MM.1S (cell line): ENCODE data around the gene MICAL2.

Source experiments
- EZH2 ChIP-seq: fragments of 300-600 bp; sonication (generic); optimal IDR thresholded peaks from 2 replicates; pipeline ENCODE3; 2017; ENCODE audit warnings: low read depth, mild to moderate bottlenecking, antibody characterized with exemption, low read length, mixed read lengths
- TF ChIP-seq, protein P1 (sequence below): fragments of 300-600 bp; sonication (generic); IDR thresholded peaks from 2 replicates; pipeline ENCODE4 v1.5.1; 2016; ENCODE audit warnings: antibody characterized with exemption, low read length, mixed read lengths

DNA sequence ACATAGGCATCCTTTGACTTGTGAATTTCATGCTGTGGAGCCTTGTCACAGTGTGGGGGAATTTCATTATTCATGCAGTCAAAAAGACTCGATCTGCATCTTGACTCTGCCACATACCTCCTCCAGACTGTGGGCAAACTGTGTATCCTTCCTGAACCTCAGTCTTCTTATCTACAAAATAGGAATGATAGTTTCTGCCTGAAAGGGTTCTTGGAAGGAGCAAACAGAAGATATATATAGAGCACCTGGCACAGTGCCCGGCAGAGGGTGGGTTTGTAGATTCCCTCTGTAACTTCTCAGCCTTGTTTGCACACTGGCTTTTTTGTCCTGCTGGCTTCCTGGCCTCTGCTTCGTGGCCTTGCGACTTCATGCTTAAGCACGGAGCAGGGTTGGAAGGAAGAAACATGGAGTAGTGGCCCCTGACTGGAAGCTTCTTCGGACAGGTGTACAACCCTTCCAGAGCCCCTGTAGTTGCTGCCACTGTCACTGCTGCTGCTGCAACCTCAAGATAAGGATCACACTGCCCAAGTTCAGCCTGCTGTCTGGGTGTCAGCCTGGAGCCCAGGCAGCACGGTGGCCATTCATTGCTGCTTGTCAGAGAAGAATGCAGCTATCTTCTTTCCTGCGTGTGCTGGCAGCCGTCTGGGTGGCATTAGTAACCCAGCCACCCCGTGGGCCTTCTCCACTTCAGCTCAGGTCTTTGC lies 106.4 kb downstream of the MICAL2 start:
- TF ChIP-seq, protein P1, sequence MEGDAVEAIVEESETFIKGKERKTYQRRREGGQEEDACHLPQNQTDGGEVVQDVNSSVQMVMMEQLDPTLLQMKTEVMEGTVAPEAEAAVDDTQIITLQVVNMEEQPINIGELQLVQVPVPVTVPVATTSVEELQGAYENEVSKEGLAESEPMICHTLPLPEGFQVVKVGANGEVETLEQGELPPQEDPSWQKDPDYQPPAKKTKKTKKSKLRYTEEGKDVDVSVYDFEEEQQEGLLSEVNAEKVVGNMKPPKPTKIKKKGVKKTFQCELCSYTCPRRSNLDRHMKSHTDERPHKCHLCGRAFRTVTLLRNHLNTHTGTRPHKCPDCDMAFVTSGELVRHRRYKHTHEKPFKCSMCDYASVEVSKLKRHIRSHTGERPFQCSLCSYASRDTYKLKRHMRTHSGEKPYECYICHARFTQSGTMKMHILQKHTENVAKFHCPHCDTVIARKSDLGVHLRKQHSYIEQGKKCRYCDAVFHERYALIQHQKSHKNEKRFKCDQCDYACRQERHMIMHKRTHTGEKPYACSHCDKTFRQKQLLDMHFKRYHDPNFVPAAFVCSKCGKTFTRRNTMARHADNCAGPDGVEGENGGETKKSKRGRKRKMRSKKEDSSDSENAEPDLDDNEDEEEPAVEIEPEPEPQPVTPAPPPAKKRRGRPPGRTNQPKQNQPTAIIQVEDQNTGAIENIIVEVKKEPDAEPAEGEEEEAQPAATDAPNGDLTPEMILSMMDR, result no peak
- TF ChIP-seq EZH2, result no peak
